K562 (cell line): ENCODE results near the gene MYO16. TPM values are rescaled to one million over a fixed set of nuclear protein-coding genes. Genes with fewer than 3 reads are reported as not detected.

Experiments used
- ATAC-seq: fragments of 200-7000 bp; cut with Tn5 transposase; 3 replicates; pipeline ENCODE4 v1.9.1; 2020; ENCODE audit warnings: moderate library complexity
- BruUV-seq: library from RNA; stranded (reverse); fragments of 400-500 nt; replicated peaks from 2 replicates; lab custom pipeline; 2021; lab: Mats Ljungman, UMichigan
- CTCF ChIA-PET: fragments of 300-600 bp; formaldehyde crosslinking; extraction: SDS; loops from one replicate; lab custom pipeline; 2021; ENCODE audit warnings: low intra/inter-chr PET ratio; lab: Yijun Ruan, JAX
- POLR2A ChIA-PET: fragments of 300-600, 350-650 bp; sonication (Branson Sonifier 250); formaldehyde crosslinking; extraction: SDS; loops from one replicate; lab custom pipeline; 2021; ENCODE audit warnings: antibody characterized with exemption, inconsistent platforms; lab: Yijun Ruan, JAX
- DNase-seq, 4 experiments: peaks; one replicate each; pipeline versions ENCODE4 v3.0.0 to v3.0.0-alpha.2; 2011 to 2018; ENCODE audit warnings: low spot score in 3 of 4, mixed read lengths in 3 of 4; ENCODE audit errors: extremely low read depth in 1 of 4
- FAIRE-seq: peaks from 2 replicates; lab custom pipeline; 2011; peaks lifted over from hg19 to GRCh38; lab: Jason Lieb, UNC
- H2AFZ ChIP-seq: 2 replicates; pipeline ENCODE4 v1.6.0; 2011; ENCODE audit warnings: low read depth, low read length, control low read depth, inconsistent platforms
- H3K27ac ChIP-seq: fragments of 200-600 bp; 3 replicates; pipeline ENCODE4 v1.8.0; 2011; ENCODE audit warnings: low read depth, mild to moderate bottlenecking, control low read depth, inconsistent platforms, low read length, moderate library complexity, mixed read lengths; ENCODE audit errors: extremely low read depth
- H3K27me3 ChIP-seq, 2 experiments: fragments of 300-600 bp in 1 of 2; 2 replicates in 1 of 2; 3 replicates in 1 of 2; pipeline versions ENCODE4 v1.6.0 to v1.8.0; 2011; ENCODE audit warnings: inconsistent platforms in 2 of 2, low read length in 2 of 2, mild to moderate bottlenecking in 1 of 2, mixed read lengths in 1 of 2, moderate library complexity in 1 of 2; ENCODE audit not compliant: control insufficient read depth in 2 of 2, insufficient read depth in 2 of 2
- H3K36me3 ChIP-seq: fragments of 300-600 bp; 3 replicates; pipeline ENCODE4 v1.8.0; 2011; ENCODE audit warnings: mild to moderate bottlenecking, low read length, inconsistent platforms; ENCODE audit not compliant: control insufficient read depth, insufficient read depth
- H3K4me1 ChIP-seq, 2 experiments: fragments of 200-600 bp in 1 of 2; replicated peaks in 1 of 2; 2 replicates in 1 of 2; 3 replicates in 1 of 2; pipeline versions ENCODE4 v1.5.1 to v1.8.0; 2011; ENCODE audit warnings: inconsistent platforms in 2 of 2, low read length in 2 of 2, mild to moderate bottlenecking in 1 of 2, mixed read lengths in 1 of 2, moderate library complexity in 1 of 2; ENCODE audit not compliant: control insufficient read depth in 2 of 2, insufficient read depth in 2 of 2
- H3K4me2 ChIP-seq: 2 replicates; pipeline ENCODE4 v1.6.1; 2011; ENCODE audit warnings: low read length, control low read depth, inconsistent platforms, mixed read lengths; ENCODE audit not compliant: insufficient read depth
- H3K4me3 ChIP-seq: fragments of 200-600 bp; sonication (generic), shearing (Covaris generic); 2 replicates; pipeline ENCODE4 v1.5.1; 2016; ENCODE audit warnings: control low read depth, inconsistent platforms
- H3K79me2 ChIP-seq: fragments of 200-600 bp; 3 replicates; pipeline ENCODE4 v1.8.0; 2011; ENCODE audit warnings: low read length, inconsistent platforms; ENCODE audit not compliant: control insufficient read depth, insufficient read depth
- H3K9ac ChIP-seq, 2 experiments: 2 replicates each; pipeline versions ENCODE4 v1.6.0 to v1.6.1; 2011; ENCODE audit warnings: low read depth in 2 of 2, low read length in 2 of 2, control low read depth in 1 of 2, inconsistent platforms in 1 of 2, mild to moderate bottlenecking in 1 of 2, mixed read lengths in 1 of 2; ENCODE audit not compliant: insufficient read depth in 1 of 2
- H3K9me1 ChIP-seq: one replicate; pipeline ENCODE4 v1.6.0; 2011; ENCODE audit warnings: inconsistent platforms, mild to moderate bottlenecking, low read length, moderate library complexity; ENCODE audit not compliant: control insufficient read depth, insufficient read depth
- H3K9me3 ChIP-seq: replicated peaks from 2 replicates; pipeline ENCODE4 v1.5.1; 2011; ENCODE audit warnings: low read depth, low read length, inconsistent platforms; ENCODE audit not compliant: control insufficient read depth, insufficient read depth
- H4K20me1 ChIP-seq: replicated peaks from 2 replicates; pipeline ENCODE4 v1.6.1; 2011; ENCODE audit warnings: low read length, inconsistent platforms, mixed read lengths; ENCODE audit not compliant: control insufficient read depth, insufficient read depth
- ADNP ChIP-seq: fragments of 200-800 bp; sonication (Bioruptor generic); IDR thresholded peaks from 2 replicates; pipeline ENCODE4 v1.6.1; 2016; ENCODE audit warnings: missing genetic modification characterization, missing compliant biosample characterization
- RAD51 ChIP-seq: fragments of 450-650 bp; IDR thresholded peaks from 2 replicates; pipeline ENCODE4 v1.7.1; 2016; ENCODE audit warnings: low read depth, mild to moderate bottlenecking, borderline replicate concordance
- SMARCC2 ChIP-seq: fragments of 450-650 bp; IDR thresholded peaks from 2 replicates; pipeline ENCODE4 v1.6.1; 2017; ENCODE audit warnings: antibody characterized with exemption, moderate library complexity, mild to moderate bottlenecking, low read depth
- ZNF274 ChIP-seq: IDR thresholded peaks from 2 replicates; pipeline ENCODE4 v1.6.1; 2011; ENCODE audit warnings: low read depth, mild to moderate bottlenecking, low read length, moderate library complexity, borderline replicate concordance
- ZNF707 ChIP-seq: fragments of 250-450 bp; sonication (Bioruptor Pico); conservative IDR thresholded peaks from 2 replicates; pipeline ENCODE4 v1.8.0; 2022; ENCODE audit warnings: inconsistent platforms, mild to moderate bottlenecking, moderate library complexity
- ZZZ3 ChIP-seq: fragments of 450-650 bp; IDR thresholded peaks from 2 replicates; pipeline ENCODE4 v1.6.1; 2016; ENCODE audit warnings: antibody characterized with exemption, mild to moderate bottlenecking, moderate library complexity
- WGBS: fragments of 100-300 bp; shearing (Covaris generic); methylation state at CpG from one replicate; pipeline ENCODE4 v1.1.6; 2016; ENCODE audit warnings: low coverage, mixed read lengths; ENCODE audit not compliant: insufficient coverage; ENCODE audit errors: missing lambda C conversion rate; 5-methylcytosine and 5-hydroxymethylcytosine counted together
- in situ Hi-C: fragments of 300-500 bp; cut with MboI; formaldehyde crosslinking; loops from 4 replicates; pipeline ENCODE4 v1.15.0; 2018; ENCODE audit warnings: inconsistent platforms, mixed read lengths
- intact Hi-C: fragments of 100-400 bp; cut with micrococcal nuclease; formaldehyde crosslinking; loops from 2 replicates; pipeline ENCODE4 v1.14.2; 2022
- polyA plus RNA-seq, 8 experiments: library from polyadenylated mRNA; depleted of rRNA in 4 of 8; stranded (reverse) in 5 of 8; unstranded in 3 of 8; fragments of >200 nt; fragmentation: Nextera tagmentation in 2 of 8; fragmentation: Illumina TruSeq in 1 of 8; extraction: Ambion mirVana in 2 of 8; extraction: Trizol in 1 of 8; gene quantifications; 2 replicates each; pipeline versions ENCODE4 v1.2.1 to v1.2.3, GENCODE V29; 2011 to 2014; ENCODE audit warnings: inconsistent platforms in 1 of 8, missing spikeins in 1 of 8
- total RNA-seq, 7 experiments: library from RNA; depleted of rRNA in 6 of 7; stranded (reverse); fragments of >200 nt in 6 of 7; fragmentation: Illumina TruSeq in 2 of 7; extraction: Trizol in 2 of 7; gene quantifications; 2 replicates each; pipeline versions ENCODE4 v1.2.1 to v1.2.3, GENCODE V29; 2011 to 2021; ENCODE audit warnings: low replicate concordance in 1 of 7
- TF ChIP-seq, protein P1 (sequence below): sonication (generic); formaldehyde crosslinking; IDR thresholded peaks from 2 replicates; pipeline ENCODE4 v1.8.0; 2022; ENCODE audit warnings: mild to moderate bottlenecking, missing genetic modification reagents, borderline replicate concordance
- TF ChIP-seq, protein P2 (sequence below): fragments of 450-650 bp; formaldehyde crosslinking; IDR thresholded peaks from 2 replicates; pipeline ENCODE4 v1.4.0; 2022; ENCODE audit warnings: mild to moderate bottlenecking, moderate library complexity
- TF ChIP-seq, protein P3 (sequence below): fragments of 250-450 bp; sonication (Bioruptor Pico); IDR thresholded peaks from 2 replicates; pipeline ENCODE4 v1.5.0; 2021; ENCODE audit warnings: mild to moderate bottlenecking, borderline replicate concordance

The MYO16 gene
- total and polyA plus RNA-seq, 9 of the 15 experiments (the other 6 are each of a cell fraction or from before 2014, with no cell fraction given), result 4.3 to 45.7 (median 12.1) TPM

DNA sequence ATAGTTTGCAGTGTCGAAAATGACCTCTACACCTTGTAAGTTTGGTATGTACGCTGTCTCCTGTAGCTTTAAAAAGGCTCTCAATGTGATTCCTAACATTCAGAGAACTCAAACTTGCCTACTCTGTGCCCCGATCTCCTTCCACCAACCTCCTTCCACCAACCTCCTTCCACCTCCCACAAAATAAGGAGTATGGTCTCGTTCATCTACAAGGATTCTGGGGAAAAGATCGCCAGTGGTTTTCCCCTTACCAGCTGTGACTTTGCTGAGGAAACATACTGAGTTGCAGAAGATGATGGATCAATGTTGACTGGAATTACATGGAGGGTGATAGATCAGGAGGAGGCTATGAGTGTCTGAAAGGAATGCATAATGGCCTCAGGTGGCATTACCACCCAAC, 16.0 kb downstream of the MYO16 start:
- Histone ChIP-seq H3K9ac (no peak overlapping the region), H3K9me3 (peaks cover 5% of the 10 kb centered on the region; the same call in 1 of the 2 replicates), H3K4me1 (no peaks in the 10 kb centered on the region), H3K79me2 (no peaks in the 10 kb centered on the region), H3K27me3 (no peaks in the 10 kb centered on the region), H3K36me3 (no peaks in the 10 kb centered on the region), H3K4me3 (no peak overlapping the region), H3K27ac (no peak overlapping the region), H3K9me1 (no peaks in the 10 kb centered on the region), H3K4me2 (no peak overlapping the region), H2AFZ (no peak overlapping the region), H4K20me1 (no peaks in the 10 kb centered on the region)
- TF ChIP-seq ZZZ3 (no peak), ZNF274 (peak; percentile 89)
- TF ChIP-seq, protein P1, sequence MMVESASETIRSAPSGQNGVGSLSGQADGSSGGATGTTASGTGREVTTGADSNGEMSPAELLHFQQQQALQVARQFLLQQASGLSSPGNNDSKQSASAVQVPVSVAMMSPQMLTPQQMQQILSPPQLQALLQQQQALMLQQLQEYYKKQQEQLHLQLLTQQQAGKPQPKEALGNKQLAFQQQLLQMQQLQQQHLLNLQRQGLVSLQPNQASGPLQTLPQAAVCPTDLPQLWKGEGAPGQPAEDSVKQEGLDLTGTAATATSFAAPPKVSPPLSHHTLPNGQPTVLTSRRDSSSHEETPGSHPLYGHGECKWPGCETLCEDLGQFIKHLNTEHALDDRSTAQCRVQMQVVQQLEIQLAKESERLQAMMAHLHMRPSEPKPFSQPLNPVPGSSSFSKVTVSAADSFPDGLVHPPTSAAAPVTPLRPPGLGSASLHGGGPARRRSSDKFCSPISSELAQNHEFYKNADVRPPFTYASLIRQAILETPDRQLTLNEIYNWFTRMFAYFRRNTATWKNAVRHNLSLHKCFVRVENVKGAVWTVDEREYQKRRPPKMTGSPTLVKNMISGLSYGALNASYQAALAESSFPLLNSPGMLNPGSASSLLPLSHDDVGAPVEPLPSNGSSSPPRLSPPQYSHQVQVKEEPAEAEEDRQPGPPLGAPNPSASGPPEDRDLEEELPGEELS (CRISPR knock-in tag), result no peak
- ATAC-seq, result no peak
- 37% methylated on average over 4 of the region's 5 CpGs for WGBS
- no TSS peak for BruUV-seq
- in situ Hi-C loops (no loop called here), intact Hi-C loops (no loop called here)
- ChIA-PET POLR2A (no interaction called here), CTCF (no interaction called here)
- DNase-seq, result no peak
- no peak for FAIRE-seq

DNA sequence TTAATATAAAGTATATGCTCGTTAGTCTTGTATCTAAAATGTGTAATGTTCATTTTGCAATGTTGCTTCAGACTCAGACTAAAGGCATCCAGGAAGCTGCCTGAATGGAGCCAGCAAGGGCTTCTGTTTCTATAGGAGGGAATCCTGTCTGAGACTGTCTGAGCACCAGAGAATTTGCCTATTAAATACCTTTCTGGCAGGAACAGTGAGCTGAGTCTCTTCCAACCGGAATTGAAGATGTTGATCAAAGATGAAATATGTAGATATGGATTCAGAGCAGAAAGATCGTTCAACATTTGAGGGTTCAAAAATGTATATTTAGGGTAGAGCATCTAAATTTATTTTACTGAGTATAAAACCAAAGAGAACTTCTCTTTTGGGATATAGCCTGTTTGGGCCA, 20.9 kb downstream of the MYO16 start:
- Histone ChIP-seq H3K4me1 (no peaks in the 10 kb centered on the region), H4K20me1 (no peaks in the 10 kb centered on the region), H3K27ac (no peak overlapping the region), H3K36me3 (no peaks in the 10 kb centered on the region), H3K27me3 (no peaks in the 10 kb centered on the region), H3K4me2 (no peak overlapping the region), H3K9me3 (0 out of 2 replicates have a peak, but pooled peaks cover 5% of the 10 kb centered on the region), H3K9ac (no peak overlapping the region), H3K79me2 (no peaks in the 10 kb centered on the region), H3K9me1 (no peaks in the 10 kb centered on the region), H3K4me3 (no peak overlapping the region), H2AFZ (no peak overlapping the region)
- POLR2A ChIA-PET, result no interaction called here
- FAIRE-seq, result no peak
- no TSS peak for BruUV-seq
- CTCF ChIA-PET, result no interaction called here
- no peak for ATAC-seq
- in situ Hi-C loops, result no loop called here
- no peak for DNase-seq
- WGBS, result 39% methylated on average over 3 of the region's 3 CpGs
- intact Hi-C loops, result no loop called here
- TF ChIP-seq ADNP (tag) (no peak), RAD51 (no peak), SMARCC2 (no peak), ZNF707 (CRISPR knock-in tag) (no peak)
- TF ChIP-seq, protein P2, sequence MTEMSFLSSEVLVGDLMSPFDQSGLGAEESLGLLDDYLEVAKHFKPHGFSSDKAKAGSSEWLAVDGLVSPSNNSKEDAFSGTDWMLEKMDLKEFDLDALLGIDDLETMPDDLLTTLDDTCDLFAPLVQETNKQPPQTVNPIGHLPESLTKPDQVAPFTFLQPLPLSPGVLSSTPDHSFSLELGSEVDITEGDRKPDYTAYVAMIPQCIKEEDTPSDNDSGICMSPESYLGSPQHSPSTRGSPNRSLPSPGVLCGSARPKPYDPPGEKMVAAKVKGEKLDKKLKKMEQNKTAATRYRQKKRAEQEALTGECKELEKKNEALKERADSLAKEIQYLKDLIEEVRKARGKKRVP (CRISPR knock-in tag), result no peak
- TF ChIP-seq, protein P3, sequence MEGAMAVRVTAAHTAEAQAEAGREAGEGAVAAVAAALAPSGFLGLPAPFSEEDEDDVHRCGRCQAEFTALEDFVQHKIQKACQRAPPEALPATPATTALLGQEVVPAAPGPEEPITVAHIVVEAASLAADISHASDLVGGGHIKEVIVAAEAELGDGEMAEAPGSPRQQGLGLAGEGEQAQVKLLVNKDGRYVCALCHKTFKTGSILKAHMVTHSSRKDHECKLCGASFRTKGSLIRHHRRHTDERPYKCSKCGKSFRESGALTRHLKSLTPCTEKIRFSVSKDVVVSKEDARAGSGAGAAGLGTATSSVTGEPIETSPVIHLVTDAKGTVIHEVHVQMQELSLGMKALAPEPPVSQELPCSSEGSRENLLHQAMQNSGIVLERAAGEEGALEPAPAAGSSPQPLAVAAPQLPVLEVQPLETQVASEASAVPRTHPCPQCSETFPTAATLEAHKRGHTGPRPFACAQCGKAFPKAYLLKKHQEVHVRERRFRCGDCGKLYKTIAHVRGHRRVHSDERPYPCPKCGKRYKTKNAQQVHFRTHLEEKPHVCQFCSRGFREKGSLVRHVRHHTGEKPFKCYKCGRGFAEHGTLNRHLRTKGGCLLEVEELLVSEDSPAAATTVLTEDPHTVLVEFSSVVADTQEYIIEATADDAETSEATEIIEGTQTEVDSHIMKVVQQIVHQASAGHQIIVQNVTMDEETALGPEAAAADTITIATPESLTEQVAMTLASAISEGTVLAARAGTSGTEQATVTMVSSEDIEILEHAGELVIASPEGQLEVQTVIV (CRISPR knock-in tag), result no peak
